Endothelial cell of umbilical vein (primary cell): ENCODE data around the gene FAAP100. TPM values are rescaled to one million over a fixed set of nuclear protein-coding genes. Genes with fewer than 3 reads are reported as not detected.

Source experiments
- BruUV-seq: library from RNA; stranded (reverse); fragments of 400-500 nt; replicated peaks from 2 replicates; lab custom pipeline; 2021; lab: Mats Ljungman, UMichigan
- CTCF ChIA-PET: fragments of 300-600, 350-600 bp; sonication (Branson Sonifier 250); formaldehyde crosslinking; loops from one replicate; lab custom pipeline; 2021; ENCODE audit warnings: antibody characterized with exemption, inconsistent platforms; lab: Charles Lee
- POLR2A ChIA-PET: fragments of 300-600, 350-600 bp; sonication (Branson Sonifier 250); formaldehyde crosslinking; loops from one replicate; lab custom pipeline; 2021; ENCODE audit warnings: antibody characterized with exemption, inconsistent platforms; lab: Charles Lee
- DNase-seq: peaks from one replicate; pipeline ENCODE4 v3.0.0-alpha.2; 2011; ENCODE audit warnings: low read depth, low spot score
- FAIRE-seq: peaks from 2 replicates; lab custom pipeline; 2011; peaks lifted over from hg19 to GRCh38; lab: Jason Lieb, UNC
- H2AFZ ChIP-seq: 2 replicates; pipeline ENCODE4 v1.6.0; 2012; ENCODE audit warnings: low read depth, low read length, control low read depth, inconsistent platforms
- H3K27ac ChIP-seq: 2 replicates; pipeline ENCODE4 v1.5.1; 2011; ENCODE audit warnings: low read depth, mild to moderate bottlenecking, control low read depth, low read length, moderate library complexity; ENCODE audit not compliant: insufficient read depth
- H3K27me3 ChIP-seq, 2 experiments: 2 replicates each; pipeline versions ENCODE4 v1.6.0 to v1.6.1; 2011; ENCODE audit warnings: low read length in 2 of 2, mixed read lengths in 1 of 2; ENCODE audit not compliant: control insufficient read depth in 2 of 2, insufficient read depth in 2 of 2
- H3K36me3 ChIP-seq, 2 experiments: 2 replicates in 1 of 2; 3 replicates in 1 of 2; pipeline ENCODE4 v1.5.1; 2011; ENCODE audit warnings: low read length in 2 of 2, mild to moderate bottlenecking in 1 of 2, moderate library complexity in 1 of 2; ENCODE audit not compliant: control insufficient read depth in 2 of 2, insufficient read depth in 2 of 2; ENCODE audit errors: extremely low read depth in 1 of 2
- H3K4me1 ChIP-seq: 3 replicates; pipeline ENCODE4 v1.5.1; 2011; ENCODE audit warnings: mild to moderate bottlenecking, low read length; ENCODE audit not compliant: control insufficient read depth, insufficient read depth; ENCODE audit errors: extremely low read depth
- H3K4me2 ChIP-seq: 2 replicates; pipeline ENCODE4 v1.6.1; 2011; ENCODE audit warnings: low read length, control low read depth, mixed read lengths; ENCODE audit not compliant: insufficient read depth
- H3K4me3 ChIP-seq, 3 experiments: fragments of 200-600 bp in 1 of 3; sonication (generic), shearing (Covaris generic) in 1 of 3; replicated peaks in 1 of 3; 2 replicates each; pipeline ENCODE4 v1.5.1; 2011 to 2016; ENCODE audit warnings: control low read depth in 3 of 3, low read length in 3 of 3, mild to moderate bottlenecking in 2 of 3, inconsistent platforms in 1 of 3, low read depth in 1 of 3, moderate library complexity in 1 of 3; ENCODE audit not compliant: insufficient read depth in 1 of 3
- H3K79me2 ChIP-seq: 2 replicates; pipeline ENCODE4 v1.6.0; 2012; ENCODE audit warnings: low read length, inconsistent platforms; ENCODE audit not compliant: control insufficient read depth, insufficient read depth
- H3K9ac ChIP-seq: replicated peaks from 2 replicates; pipeline ENCODE3; 2011; ENCODE audit warnings: low read length, control low read depth; ENCODE audit not compliant: insufficient read depth; ENCODE audit errors: extremely low read depth
- H3K9me1 ChIP-seq: replicated peaks from 3 replicates; pipeline ENCODE4 v1.6.0; 2011; ENCODE audit warnings: mild to moderate bottlenecking, low read length; ENCODE audit not compliant: control insufficient read depth, insufficient read depth; ENCODE audit errors: extremely low read depth
- H3K9me3 ChIP-seq: replicated peaks from 2 replicates; pipeline ENCODE4 v1.5.1; 2012; ENCODE audit warnings: low read length, inconsistent platforms; ENCODE audit not compliant: control insufficient read depth, insufficient read depth
- H4K20me1 ChIP-seq: replicated peaks from 2 replicates; pipeline ENCODE3; 2011; ENCODE audit warnings: mild to moderate bottlenecking, low read length; ENCODE audit not compliant: control insufficient read depth, insufficient read depth; ENCODE audit errors: extremely low read depth
- EZH2 ChIP-seq: IDR thresholded peaks from 2 replicates; pipeline ENCODE4 v1.6.1; 2012; ENCODE audit warnings: borderline replicate concordance, low read depth, mild to moderate bottlenecking, moderate library complexity, low read length, inconsistent platforms; ENCODE audit not compliant: severe bottlenecking
- FOS ChIP-seq: IDR thresholded peaks from 2 replicates; pipeline ENCODE4 v1.6.1; 2011; ENCODE audit warnings: mild to moderate bottlenecking, low read length, moderate library complexity, borderline replicate concordance; ENCODE audit not compliant: insufficient read depth
- GATA2 ChIP-seq: IDR thresholded peaks from 2 replicates; pipeline ENCODE4 v1.7.0; 2011; ENCODE audit warnings: low read depth, mild to moderate bottlenecking, moderate library complexity, mixed read lengths, low read length; ENCODE audit not compliant: insufficient read length, insufficient read depth
- JUN ChIP-seq: IDR thresholded peaks from 2 replicates; pipeline ENCODE4 v1.6.1; 2011; ENCODE audit warnings: borderline replicate concordance, low read depth; ENCODE audit not compliant: insufficient read length, insufficient read depth
- MYC ChIP-seq: IDR thresholded peaks from one replicate; pipeline ENCODE4 v1.6.1; 2011; ENCODE audit warnings: mild to moderate bottlenecking, low read depth, low read length
- POLR2A ChIP-seq: IDR thresholded peaks from 2 replicates; pipeline ENCODE4 v1.6.1; 2012; ENCODE audit warnings: low read depth, mild to moderate bottlenecking, control low read depth, low read length
- POLR2AphosphoS5 ChIP-seq: IDR thresholded peaks from 2 replicates; pipeline ENCODE4 v1.6.1; 2012; ENCODE audit warnings: low read depth, mild to moderate bottlenecking, control low read depth, low read length, moderate library complexity; ENCODE audit not compliant: insufficient read depth
- dilution Hi-C: fragments of 300-500 bp; cut with MboI; formaldehyde crosslinking; loops from one replicate; pipeline ENCODE4 v1.15.0; 2019; ENCODE audit warnings: low sequenced_read_pairs; ENCODE audit not compliant: extremely low pct_ligation_motif_present
- intact Hi-C: fragments of 100-400 bp; cut with micrococcal nuclease; formaldehyde crosslinking; loops from one replicate; pipeline ENCODE4 v1.10.0; 2022
- polyA plus RNA-seq, 4 experiments: library from polyadenylated mRNA; depleted of rRNA in 3 of 4; stranded (reverse) in 3 of 4; unstranded in 1 of 4; fragments of >200 nt; gene quantifications; 2 replicates each; pipeline versions ENCODE4 v1.2.1 to v1.2.3, GENCODE V29; 2011 to 2012; ENCODE audit warnings: missing spikeins in 1 of 4
- total RNA-seq: library from RNA; stranded (reverse); gene quantifications from 2 replicates; pipeline ENCODE4 v1.2.3, GENCODE V29; 2021
- TF ChIP-seq, protein P1 (sequence below): IDR thresholded peaks from 2 replicates; pipeline ENCODE4 v1.6.1; 2011; ENCODE audit not compliant: insufficient read depth, insufficient read length
- TF ChIP-seq, protein P2 (sequence below), 2 donors: IDR thresholded peaks; 1 replicate in 1 of 2; 2 replicates in 1 of 2; pipeline ENCODE4 v1.5.1; 2011; ENCODE audit warnings: low read length in 2 of 2, mild to moderate bottlenecking in 2 of 2, moderate library complexity in 2 of 2, control low read depth in 1 of 2, inconsistent platforms in 1 of 2, low read depth in 1 of 2; ENCODE audit not compliant: insufficient read depth in 1 of 2; ENCODE audit errors: extremely low read depth in 1 of 2

The FAAP100 gene
- total and polyA plus RNA-seq, 2 donors (not counting 3 experiments of a cell fraction or from before 2014, with no cell fraction given), result 35.4 to 54.3 TPM

DNA sequence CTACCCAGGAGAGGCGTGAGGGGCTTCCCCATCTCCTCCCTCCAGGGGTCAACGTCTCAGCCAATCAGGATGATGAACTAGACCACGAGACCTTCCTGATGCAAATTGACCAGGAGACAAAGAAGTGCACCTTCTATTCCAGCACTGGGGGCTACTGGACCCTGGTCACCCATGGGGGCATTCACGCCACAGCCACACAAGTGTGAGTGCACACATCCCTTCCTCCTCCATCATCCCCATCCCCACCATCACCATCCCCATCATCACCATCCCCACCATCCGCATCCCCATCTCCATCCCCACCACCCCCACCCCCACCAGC is 17.2 kb downstream of the FAAP100 start:
- dilution Hi-C loops (no loop called here), intact Hi-C loops (no loop called here)
- POLR2A ChIA-PET, result no interaction called here
- no peak for FAIRE-seq
- no TSS peak for BruUV-seq
- no peak for DNase-seq
- CTCF ChIA-PET, result no interaction called here
- no peak overlapping the region for H3K27ac ChIP-seq
- H3K9ac ChIP-seq, result no peak overlapping the region
- H4K20me1 ChIP-seq, result no peaks in the 10 kb centered on the region
- H3K27me3 ChIP-seq, result peaks cover 5 to 18% of the 10 kb centered on the region in 2 experiments
- H2AFZ ChIP-seq, result no peak overlapping the region
- no peak for TF ChIP-seq JUN
- TF ChIP-seq, protein P1, sequence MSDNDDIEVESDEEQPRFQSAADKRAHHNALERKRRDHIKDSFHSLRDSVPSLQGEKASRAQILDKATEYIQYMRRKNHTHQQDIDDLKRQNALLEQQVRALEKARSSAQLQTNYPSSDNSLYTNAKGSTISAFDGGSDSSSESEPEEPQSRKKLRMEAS, result no peak
- no peak for TF ChIP-seq FOS
- no peak for TF ChIP-seq POLR2A
- TF ChIP-seq, protein P2, sequence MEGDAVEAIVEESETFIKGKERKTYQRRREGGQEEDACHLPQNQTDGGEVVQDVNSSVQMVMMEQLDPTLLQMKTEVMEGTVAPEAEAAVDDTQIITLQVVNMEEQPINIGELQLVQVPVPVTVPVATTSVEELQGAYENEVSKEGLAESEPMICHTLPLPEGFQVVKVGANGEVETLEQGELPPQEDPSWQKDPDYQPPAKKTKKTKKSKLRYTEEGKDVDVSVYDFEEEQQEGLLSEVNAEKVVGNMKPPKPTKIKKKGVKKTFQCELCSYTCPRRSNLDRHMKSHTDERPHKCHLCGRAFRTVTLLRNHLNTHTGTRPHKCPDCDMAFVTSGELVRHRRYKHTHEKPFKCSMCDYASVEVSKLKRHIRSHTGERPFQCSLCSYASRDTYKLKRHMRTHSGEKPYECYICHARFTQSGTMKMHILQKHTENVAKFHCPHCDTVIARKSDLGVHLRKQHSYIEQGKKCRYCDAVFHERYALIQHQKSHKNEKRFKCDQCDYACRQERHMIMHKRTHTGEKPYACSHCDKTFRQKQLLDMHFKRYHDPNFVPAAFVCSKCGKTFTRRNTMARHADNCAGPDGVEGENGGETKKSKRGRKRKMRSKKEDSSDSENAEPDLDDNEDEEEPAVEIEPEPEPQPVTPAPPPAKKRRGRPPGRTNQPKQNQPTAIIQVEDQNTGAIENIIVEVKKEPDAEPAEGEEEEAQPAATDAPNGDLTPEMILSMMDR (IDR thresholded peaks at IDR 0.05; ENCODE audit: extremely low read depth in 1 of 2, insufficient read depth in 1 of 2, low read depth in 1 of 2, low read length in 2 of 2), result no peak
- TF ChIP-seq GATA2, result no peak
- no peak for TF ChIP-seq EZH2
- TF ChIP-seq POLR2AphosphoS5, result no peak
- no peak for TF ChIP-seq MYC
- no peak overlapping the region for H3K4me3 ChIP-seq
- H3K9me3 ChIP-seq, result no peaks in the 10 kb centered on the region
- no peaks in the 10 kb centered on the region for H3K79me2 ChIP-seq
- H3K4me1 ChIP-seq, result peaks cover 3% of the 10 kb centered on the region
- no peaks in the 10 kb centered on the region for H3K9me1 ChIP-seq
- no peak overlapping the region for H3K4me2 ChIP-seq
- H3K36me3 ChIP-seq, result no peaks in the 10 kb centered on the region
